Activated CD8-positive, alpha-beta memory T cell treated with anti-CD3 and anti-CD28 coated beads for 4 hours (primary cell): ENCODE results near the gene MYO18A.

Experiments used
- DNase-seq, 2 donors: peaks; one replicate each; pipeline ENCODE4 v3.0.0-alpha.2; 2020; ENCODE audit warnings: low read depth in 2 of 2

The MYO18A gene

DNA sequence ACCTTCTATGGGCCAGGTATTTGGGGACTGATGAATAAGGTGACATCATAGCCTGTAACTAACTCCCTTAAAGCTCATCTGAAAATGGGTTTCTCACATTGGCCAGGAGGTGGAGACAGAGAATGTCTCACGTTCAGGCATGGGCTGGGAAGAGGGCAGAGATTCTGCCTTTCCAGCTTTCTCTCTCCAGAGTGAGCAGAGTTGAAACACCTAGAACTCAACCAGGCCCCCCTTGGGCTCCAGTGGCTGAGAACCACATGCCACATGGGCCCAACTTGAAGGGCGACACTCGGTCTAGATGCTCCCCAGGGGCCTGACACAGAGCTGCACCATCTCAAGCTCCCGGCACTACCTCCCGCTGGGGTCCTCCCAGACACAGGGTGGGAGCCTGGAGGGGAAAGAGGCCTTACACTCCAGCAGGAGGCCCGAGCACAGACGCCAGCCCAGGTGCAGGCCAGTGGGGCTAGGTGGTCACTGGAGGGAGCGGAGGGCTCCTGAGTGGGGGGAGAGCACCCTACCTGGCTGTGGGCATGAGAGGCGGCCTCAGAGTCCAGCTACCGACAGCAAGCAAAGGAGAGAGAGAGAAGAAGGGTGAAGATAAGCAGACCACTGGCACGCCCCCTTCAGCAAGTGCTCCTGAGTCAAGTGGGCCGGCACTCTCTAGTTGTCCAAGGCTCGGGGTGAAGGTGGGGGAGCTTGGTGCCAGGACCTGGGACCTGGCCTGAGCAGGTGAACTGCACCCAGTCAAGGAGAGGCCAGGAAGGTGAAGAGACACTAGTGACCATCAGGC is 55.9 kb downstream of the MYO18A start:
- DNase-seq = no peak

- DNase-seq = no peak
Observed at GRCh38 chr17:29123111-29123510, 57.1 kb downstream of the MYO18A start.

DNA sequence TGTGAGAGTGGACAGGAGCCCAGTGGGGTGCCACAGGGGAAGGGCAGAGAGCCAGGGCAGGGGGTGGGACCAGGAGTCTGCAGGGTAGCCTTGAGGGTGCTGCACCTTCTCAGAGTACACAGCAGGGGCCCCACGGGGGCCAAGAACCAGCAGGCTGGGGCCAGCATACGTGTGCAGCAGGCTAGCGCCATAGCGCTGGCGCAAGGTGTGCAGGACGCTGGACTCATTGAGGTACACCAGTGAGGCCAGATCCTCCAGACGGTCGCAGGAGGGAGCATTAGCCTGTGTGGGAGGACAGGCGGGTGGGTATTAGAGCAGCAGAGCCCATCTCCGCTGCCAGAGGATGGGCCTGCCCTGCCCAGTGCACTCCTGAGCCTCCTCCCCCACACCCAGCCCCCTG is 58.8 kb downstream of the MYO18A start:
- no peak for DNase-seq

- DNase-seq = no peak
Observed at GRCh38 chr17:29120433-29120832, 59.8 kb downstream of the MYO18A start.

- no peak for DNase-seq
Observed at GRCh38 chr17:29119265-29119664, 60.9 kb downstream of the MYO18A start.

- DNase-seq = peak; percentile 54 to 62
Observed at GRCh38 chr17:29116804-29117753, 63.1 kb downstream of the MYO18A start.

GRCh38 chr17:29115961-29116803 is 64.0 kb downstream of the MYO18A start:
- DNase-seq = no peak

DNA sequence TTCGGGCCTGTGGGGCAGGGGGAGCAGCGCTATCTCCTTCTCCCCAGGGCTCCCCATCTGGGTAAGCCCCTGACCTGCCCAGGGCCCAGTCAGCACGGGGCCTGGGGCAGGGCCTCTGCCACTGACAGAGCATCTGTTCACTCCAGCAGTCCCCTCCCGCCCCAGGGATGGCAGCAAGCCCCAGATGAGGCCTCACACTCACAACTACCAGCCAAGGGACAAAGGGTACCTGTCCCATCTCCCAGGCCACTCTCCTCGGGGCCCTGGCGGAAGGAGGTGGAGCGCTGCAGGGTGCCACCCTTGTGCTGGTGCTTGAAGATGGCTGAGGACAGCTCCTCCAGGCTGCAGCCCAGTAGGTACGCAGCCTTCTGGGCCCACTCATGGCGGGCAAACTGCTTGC is 64.8 kb downstream of the MYO18A start:
- DNase-seq = no peak

GRCh38 chr17:29114141-29114540 is 66.1 kb downstream of the MYO18A start:
- no peak for DNase-seq

DNA sequence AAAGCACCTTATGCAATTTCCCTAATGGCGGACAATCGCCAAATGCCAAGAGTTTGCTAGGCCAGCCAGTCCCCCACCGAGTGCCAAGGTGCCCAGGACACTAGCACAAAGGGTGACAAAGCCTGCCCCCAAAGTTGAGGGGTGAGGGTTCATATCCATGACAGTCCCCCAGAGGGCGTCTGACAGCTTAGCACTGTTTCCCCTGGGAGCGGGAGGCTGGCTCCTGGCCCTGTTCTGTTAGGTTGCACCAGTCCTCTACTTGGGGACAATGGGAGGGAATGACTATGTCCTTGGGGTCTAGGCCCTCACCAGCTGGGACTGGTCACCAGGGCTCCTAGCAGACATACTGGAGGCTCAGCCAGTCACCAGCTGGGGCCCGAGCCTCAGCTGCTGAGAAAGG is 66.9 kb downstream of the MYO18A start:
- no peak for DNase-seq

DNA sequence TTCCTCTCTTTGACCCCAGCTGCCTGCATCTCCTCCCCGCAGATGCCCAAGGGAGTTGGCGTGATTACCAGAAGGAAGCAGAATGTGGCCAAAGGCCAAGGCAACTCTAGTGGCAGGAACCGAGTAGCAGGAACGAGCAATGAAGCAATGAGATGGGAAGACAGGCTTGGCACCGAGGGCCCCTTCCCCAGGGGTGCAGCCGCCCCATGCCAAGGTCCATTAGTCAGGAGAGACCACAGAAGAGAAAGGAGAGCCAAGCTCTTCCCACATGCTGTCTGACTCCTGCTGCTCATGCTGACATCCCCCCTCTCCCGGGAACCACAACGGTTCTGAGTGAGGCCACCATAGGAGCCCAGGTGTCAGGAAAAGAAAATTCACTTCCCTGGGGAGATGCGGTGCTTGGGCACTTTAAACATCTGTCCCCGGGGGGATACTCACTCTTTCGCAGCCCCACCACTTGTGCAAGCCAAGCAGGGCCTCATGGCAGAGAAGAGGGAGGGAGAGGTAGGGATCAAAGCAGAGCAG is 67.4 kb downstream of the MYO18A start:
- DNase-seq = no peak

DNA sequence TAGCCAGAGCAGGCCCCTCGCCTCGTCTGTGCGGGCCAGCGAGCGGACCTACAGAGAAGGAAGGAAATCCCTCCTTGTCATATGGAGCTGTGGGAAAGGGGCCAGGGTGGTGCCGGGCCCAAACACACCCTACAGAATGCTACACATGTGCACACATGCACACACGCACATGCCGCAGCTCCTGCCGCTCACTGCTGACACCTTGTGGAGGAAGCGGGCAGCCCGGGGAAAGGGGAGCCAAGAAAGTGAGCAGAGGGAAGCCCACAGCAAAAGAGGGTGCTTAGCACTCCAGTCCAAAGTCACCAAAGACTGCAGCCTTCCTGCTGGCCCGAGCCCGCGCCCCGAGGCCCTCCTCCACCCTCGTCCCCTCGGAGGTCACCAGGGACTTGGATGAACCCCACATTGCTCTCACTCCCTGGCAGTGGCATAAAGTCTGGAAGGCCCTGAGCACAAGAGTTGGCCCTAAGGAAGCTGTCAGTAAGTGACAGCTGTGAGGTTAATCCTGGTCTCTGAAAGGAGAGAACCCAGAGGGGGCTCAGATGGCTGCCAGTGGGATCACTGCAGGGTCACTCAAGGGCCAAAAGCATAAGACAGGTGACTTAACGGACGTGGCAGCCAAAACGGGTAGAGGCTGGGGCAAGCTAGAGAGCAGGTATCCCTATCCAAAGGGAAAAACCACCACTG is 68.2 kb downstream of the MYO18A start:
- peak; percentile 37 to 47 for DNase-seq

GRCh38 chr17:29110372-29110757 is 69.8 kb downstream of the MYO18A start:
- no peak for DNase-seq

GRCh38 chr17:29109477-29110371 is 70.5 kb downstream of the MYO18A start:
- no peak for DNase-seq

DNA sequence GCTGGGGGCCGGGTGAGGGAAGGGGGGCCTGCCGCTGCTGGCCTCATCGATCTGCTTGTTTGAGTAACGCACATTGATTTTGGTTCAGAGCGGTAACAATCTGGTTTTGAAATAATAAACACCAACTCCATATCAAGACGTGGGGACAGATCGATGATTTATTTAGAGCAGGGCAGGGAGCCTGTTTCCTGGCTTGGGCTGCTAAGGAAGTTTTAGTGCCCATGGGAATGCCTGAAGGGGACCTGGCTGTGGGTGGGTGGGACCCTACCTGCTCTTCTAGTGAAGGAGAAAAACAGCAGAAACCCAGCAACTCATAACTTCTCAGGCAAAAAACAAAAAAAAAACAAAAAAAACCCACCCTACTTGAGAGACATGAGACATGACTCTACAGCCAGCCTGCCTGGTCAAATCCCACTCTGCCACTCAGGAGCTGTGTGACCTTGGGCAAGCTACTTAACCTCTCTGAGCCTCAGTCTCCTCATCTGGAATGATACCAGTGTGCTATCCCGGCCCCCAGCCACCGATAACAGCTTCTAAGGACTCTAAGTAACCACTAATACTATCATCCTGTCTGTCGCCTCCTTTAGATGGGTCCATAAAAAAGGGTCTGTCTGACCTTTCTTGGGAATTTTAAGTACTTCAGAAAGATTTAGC is 71.2 kb downstream of the MYO18A start:
- DNase-seq = no peak

DNA sequence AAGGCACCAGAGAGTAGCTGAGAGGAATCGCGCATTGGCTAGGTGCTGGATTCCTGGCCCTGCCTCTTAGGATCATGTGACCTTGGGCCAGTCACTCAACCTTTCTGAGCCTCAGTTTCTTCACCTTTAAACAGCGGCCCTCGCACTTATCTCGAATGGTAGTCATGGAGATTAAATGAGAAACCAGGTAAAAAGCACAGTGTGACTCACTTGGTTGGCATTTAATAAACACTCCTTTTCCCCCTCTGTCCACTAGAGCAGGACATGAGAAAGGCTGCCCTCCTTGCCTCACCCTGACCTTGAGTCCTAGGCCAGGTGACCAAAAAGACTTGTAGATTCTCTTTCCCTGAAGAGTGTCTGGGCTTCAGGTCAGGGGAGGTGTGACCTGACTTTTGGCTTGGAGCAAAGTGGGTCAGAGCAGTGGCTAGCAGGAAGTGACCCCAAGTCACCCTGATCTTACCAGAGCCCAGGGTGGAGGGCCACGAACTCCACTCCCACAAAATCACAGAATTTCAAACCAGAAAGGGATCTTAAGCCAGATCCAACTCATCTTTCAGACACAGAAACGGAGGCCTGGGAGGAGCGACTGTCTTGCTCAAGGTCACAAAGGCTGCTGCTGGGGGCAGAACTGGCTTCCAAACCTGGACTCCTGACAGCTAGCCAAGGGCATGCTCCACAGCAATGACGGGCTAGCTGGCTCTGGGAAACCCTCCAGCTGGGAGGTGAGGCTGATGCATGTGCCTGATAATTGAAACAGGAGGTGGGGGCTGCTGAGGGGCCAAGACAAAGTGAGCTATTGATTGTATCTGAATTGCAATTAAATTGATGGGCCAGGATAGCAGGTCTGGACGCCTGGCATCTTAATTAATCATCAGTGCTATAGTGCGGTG is 72.0 kb downstream of the MYO18A start:
- DNase-seq = no peak

- DNase-seq = no peak
Observed at GRCh38 chr17:29107084-29107483, 73.1 kb downstream of the MYO18A start.

GRCh38 chr17:29103341-29103740 is 76.9 kb downstream of the MYO18A start:
- no peak for DNase-seq
